Activated naive CD8-positive, alpha-beta T cell treated with anti-CD3 and anti-CD28 coated beads for 36 hours (primary cell): ENCODE data around the gene METTL3. TPM values are rescaled to one million over a fixed set of nuclear protein-coding genes. Genes with fewer than 3 reads are reported as not detected.

Experiments
- DNase-seq: peaks from one replicate; pipeline ENCODE4 v3.0.0; 2021
- H3K27ac Mint-ChIP-seq: one replicate; pipeline ENCODE4 v1.8.0; 2022; ENCODE audit warnings: mild to moderate bottlenecking, moderate library complexity, mixed read lengths
- H3K27me3 Mint-ChIP-seq: one replicate; pipeline ENCODE4 v1.8.0; 2022; ENCODE audit warnings: mild to moderate bottlenecking, mixed read lengths
- H3K36me3 Mint-ChIP-seq: one replicate; pipeline ENCODE4 v1.8.0; 2021; ENCODE audit warnings: mild to moderate bottlenecking, mixed read lengths
- H3K4me1 Mint-ChIP-seq: one replicate; pipeline ENCODE4 v1.8.0; 2021; ENCODE audit warnings: mixed read lengths
- H3K4me3 Mint-ChIP-seq: one replicate; pipeline ENCODE4 v1.8.0; 2022; ENCODE audit warnings: mild to moderate bottlenecking, moderate library complexity, mixed read lengths
- H3K9me3 Mint-ChIP-seq: one replicate; pipeline ENCODE4 v1.8.0; 2022; ENCODE audit warnings: mixed read lengths
- total RNA-seq, 2 experiments: library from RNA; stranded (reverse); gene quantifications; one replicate each; pipeline ENCODE4 v1.2.3, GENCODE V29; 2021

The METTL3 gene
- total RNA-seq, 2 experiments from 2014 or later: 52.2 to 54.2 TPM

DNA sequence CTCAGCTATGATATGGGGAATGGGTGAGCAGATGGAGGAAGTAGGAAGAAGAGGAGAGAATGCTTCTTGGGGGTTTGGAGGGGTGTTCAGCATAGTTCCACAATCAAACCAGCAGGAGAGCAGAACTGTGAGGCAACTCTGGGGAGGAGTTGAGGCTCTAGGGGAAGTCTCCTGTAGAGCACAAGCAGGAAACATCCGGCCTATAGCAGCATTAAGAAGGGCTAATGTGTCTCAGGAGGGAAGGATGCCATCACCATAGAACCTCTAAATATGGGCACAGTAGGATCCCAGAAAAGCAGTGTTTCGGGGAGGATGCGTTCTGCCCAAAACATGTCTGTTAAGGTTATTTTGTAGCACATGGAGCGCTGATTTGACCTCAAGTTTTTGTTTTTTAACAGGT, 23.4 kb upstream of the METTL3 start:
- Mint-ChIP-seq H3K27ac (no peak overlapping the region), H3K36me3 (no peaks in the 10 kb centered on the region), H3K27me3 (peaks cover 54% of the 10 kb centered on the region), H3K9me3 (peaks cover 2% of the 10 kb centered on the region), H3K4me1 (peaks cover 6% of the 10 kb centered on the region), H3K4me3 (no peak overlapping the region)
- no peak for DNase-seq

DNA sequence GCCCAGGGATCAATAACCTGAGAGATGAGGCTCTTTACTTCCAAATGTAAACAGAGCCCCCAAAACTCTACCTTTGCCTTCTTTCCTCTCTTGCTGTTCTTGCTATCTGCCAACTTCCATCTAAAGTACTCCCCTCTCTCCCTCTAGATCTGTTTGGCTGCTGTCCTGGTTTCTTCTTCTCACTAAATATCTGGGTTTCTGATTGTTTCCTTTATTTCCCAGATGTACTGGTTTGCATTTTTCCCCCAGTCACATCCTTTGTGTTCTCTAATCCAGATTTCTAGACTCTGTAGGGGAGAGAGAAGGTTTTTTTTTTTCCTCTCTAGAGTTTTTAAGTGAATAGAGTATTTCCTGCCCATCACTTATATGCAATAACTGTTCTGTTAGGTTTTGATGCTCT, 22.2 kb upstream of the METTL3 start:
- peaks cover 8% of the 10 kb centered on the region for H3K4me1 Mint-ChIP-seq
- peaks cover 2% of the 10 kb centered on the region for H3K9me3 Mint-ChIP-seq
- no peak for DNase-seq
- no peak overlapping the region for H3K27ac Mint-ChIP-seq
- H3K36me3 Mint-ChIP-seq: no peaks in the 10 kb centered on the region
- H3K4me3 Mint-ChIP-seq: no peak overlapping the region
- H3K27me3 Mint-ChIP-seq: peaks cover 41% of the 10 kb centered on the region

DNA sequence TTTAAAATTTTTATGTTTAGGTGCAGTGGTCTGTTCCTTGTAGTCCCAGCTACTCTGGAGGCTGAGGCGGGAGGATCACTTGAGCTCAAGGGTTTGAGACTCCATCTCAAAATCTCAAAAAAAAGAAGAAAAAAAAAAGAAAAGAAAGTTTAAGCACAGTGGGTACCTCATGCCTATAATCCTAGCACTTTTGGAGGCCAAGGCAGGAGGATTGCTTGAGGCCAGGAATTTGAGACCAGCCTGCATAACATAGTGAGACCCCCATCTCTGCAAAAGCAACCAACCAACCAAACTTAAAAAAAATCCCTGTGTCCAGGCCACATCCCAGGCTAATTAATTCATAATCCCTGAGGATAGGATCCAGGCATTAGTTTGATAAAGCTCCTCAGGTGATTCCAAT, 18.4 kb upstream of the METTL3 start:
- H3K27ac Mint-ChIP-seq: no peak overlapping the region
- no peaks in the 10 kb centered on the region for H3K36me3 Mint-ChIP-seq
- peaks cover 15% of the 10 kb centered on the region for H3K4me1 Mint-ChIP-seq
- DNase-seq: no peak
- peaks cover 7% of the 10 kb centered on the region for H3K27me3 Mint-ChIP-seq
- H3K9me3 Mint-ChIP-seq: no peaks in the 10 kb centered on the region
- no peak overlapping the region for H3K4me3 Mint-ChIP-seq

DNA sequence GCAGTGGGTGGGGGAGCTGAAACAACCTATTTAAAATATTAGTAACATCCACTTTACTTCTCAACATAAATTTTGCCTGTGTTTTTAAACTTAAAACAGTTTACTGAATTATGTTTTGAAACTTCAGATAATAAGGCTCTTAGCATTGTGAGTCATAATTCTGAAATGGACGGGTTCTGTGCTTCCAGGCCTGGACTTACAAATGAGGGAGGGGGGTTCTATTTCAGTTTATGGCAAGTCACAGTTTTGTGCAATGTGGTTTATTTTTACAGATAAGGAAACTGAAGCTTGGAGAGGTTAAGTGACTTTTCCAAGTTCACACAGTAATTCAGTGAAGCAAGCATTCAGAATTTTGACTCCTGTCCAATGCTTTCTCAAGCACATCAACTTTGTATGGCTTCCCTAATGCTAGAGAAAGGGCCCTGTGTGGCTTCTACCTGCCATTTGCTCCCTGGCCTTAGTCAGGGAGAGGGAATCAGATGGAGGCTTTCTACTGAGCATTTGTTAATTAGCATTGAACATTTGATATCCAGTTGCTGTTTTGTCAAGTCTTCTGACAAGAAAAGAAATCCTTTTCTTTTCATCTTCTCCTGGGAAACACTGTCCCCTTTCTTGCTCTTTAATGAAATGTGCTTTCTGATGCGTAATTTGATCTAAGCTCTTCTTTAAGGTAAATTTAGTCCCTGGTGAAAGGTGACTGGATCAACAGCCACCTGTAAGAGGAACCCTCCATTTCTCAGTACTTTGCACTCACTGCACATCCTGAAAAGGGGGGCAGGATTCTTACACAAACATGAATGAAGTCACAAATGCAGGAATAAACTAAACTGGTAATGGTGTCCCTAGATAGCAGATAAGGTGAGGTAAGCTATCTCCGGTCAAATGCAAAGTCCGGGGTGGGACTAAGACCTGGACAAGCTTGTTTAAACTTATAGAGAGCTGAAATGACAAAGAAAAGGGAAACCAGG, 17.5 kb upstream of the METTL3 start:
- peaks cover 15% of the 10 kb centered on the region for H3K4me1 Mint-ChIP-seq
- H3K36me3 Mint-ChIP-seq: no peaks in the 10 kb centered on the region
- H3K9me3 Mint-ChIP-seq: no peaks in the 10 kb centered on the region
- H3K27me3 Mint-ChIP-seq: peaks cover 4% of the 10 kb centered on the region
- H3K4me3 Mint-ChIP-seq: no peak overlapping the region
- H3K27ac Mint-ChIP-seq: no peak overlapping the region
- no peak for DNase-seq

DNA sequence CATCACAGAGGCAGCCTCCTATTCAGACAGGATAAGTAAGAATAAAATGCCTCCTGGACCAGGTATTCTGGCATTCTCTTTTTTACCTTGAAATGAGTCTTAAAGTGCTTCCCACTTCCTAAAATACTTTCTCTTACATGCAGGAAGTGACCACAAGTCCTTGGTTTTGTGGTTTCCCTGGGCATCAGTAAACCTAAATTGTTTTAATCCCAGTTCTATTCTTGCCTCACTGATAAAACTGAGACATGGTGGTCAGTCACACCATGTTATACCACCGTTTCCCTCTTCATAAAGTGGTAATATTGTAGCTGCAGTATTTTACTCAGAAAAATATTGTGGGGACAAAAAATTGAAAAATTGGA, 16.2 kb upstream of the METTL3 start:
- Mint-ChIP-seq H3K4me3 (peak overlapping the region; percentile 81), H3K27ac (no peak overlapping the region), H3K36me3 (no peaks in the 10 kb centered on the region)

DNA sequence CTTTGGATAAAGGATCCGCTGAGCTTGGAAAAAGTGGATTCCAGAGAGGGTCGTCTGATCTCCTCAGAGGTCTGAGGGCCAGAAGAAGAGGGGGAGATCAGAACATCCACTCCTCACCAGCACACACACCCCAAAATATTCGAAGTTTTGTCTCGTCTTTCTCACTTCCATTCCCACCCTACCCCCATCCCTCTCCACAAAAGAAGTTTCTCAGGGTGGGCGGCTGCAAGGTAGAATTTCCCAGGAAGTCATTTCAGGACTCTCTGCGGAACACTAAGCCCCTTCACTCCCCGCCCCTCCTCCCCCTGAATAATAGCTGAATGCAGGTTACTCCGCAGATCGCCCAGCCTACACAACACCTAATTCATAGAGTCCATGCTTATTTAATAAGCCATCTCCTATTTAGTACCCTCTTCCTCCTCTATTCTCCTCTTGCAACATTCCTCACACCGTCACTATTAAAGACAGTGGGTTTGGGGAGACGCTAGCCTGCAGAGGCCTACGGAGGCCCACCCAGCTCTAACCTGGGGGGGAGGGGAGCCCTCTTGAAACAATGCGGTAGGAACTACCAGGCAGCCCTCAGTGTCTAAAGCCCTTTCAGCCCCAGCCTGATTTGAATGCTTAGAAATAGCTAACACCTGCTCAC, 15.7 kb upstream of the METTL3 start:
- H3K4me3 Mint-ChIP-seq: peak overlapping the region; percentile 81
- H3K4me1 Mint-ChIP-seq: peaks cover 15% of the 10 kb centered on the region
- no peaks in the 10 kb centered on the region for H3K9me3 Mint-ChIP-seq
- no peak overlapping the region for H3K27ac Mint-ChIP-seq
- no peaks in the 10 kb centered on the region for H3K27me3 Mint-ChIP-seq
- DNase-seq: no peak
- H3K36me3 Mint-ChIP-seq: no peaks in the 10 kb centered on the region

More for the DNA sequence above, 16.2 kb upstream of the METTL3 start:
- Mint-ChIP-seq H3K9me3 (no peaks in the 10 kb centered on the region), H3K4me1 (peaks cover 15% of the 10 kb centered on the region), H3K27me3 (no peaks in the 10 kb centered on the region)
- no peak for DNase-seq

DNA sequence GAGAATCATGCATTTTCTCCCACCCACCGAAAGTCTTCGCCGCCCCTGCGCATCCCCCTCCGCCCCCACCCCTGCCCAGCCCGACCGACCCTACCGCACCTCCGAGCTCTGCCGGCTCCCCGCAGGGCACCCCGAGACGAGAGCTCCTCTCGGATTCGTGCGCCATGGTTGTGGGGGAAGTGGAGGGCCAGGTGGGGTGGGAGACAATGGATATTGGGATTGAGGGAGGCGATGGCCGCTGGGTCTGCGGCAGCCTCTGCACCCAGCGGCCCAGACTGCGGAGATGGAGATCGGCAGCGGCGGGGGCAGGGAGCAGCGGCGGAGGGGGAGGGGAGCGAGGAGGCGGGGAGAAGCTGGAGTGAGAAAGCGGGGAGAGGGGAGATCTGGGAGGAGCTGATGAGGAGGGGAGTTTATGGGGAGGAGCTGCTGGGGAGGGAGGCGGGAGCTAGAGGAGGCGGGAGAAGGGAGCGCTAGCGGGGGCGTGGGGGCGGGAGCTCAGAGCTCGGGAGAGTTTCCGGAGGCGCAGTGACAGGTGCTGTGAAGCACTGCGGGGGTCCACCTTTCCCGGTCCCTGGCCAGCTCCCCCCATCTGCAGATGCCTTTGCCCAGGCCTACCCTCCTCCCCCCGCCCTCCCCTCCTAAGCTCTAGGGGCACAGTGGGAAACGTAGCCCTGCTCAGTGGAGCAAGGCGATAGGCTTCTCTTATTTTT, 15.0 kb upstream of the METTL3 start, which contains the start of gene SALL2:
SALL2 (minus strand) TSS at position 385 of the 710 bp plus-strand sequence; CDS start at position 166, 219 bp downstream.
- Mint-ChIP-seq H3K27me3 (no peaks in the 10 kb centered on the region), H3K9me3 (no peaks in the 10 kb centered on the region), H3K4me3 (peak within 1 kb of the TSS; percentile 81), H3K36me3 (no peaks in the 10 kb centered on the region), H3K27ac (no peak within 1 kb of the TSS), H3K4me1 (peaks cover 15% of the 10 kb centered on the region)
- peak; percentile 73 for DNase-seq

DNA sequence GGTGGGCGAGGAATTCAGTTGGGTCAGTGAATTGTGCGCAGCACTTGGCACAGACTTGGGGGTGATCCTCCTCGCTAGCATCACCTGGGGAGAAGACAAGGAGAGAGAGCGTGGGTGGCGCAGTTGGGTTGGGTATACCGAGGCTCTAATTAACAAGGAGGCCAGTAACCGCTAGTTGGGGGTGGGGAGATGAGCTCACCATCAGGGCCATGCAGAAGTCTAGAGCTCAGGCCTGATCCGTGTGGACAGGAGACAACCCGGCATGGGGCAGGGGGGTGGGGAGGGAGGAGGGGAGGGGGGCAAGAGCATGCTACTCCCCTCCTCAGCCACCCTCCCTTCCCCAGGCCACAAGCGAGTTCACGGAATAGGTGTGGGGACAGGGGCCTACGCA, 14.4 kb upstream of the METTL3 start:
- Mint-ChIP-seq H3K4me1 (peaks cover 20% of the 10 kb centered on the region), H3K4me3 (peak overlapping the region; percentile 81), H3K27ac (no peak overlapping the region), H3K27me3 (no peaks in the 10 kb centered on the region), H3K9me3 (no peaks in the 10 kb centered on the region), H3K36me3 (no peaks in the 10 kb centered on the region)
- no peak for DNase-seq

DNA sequence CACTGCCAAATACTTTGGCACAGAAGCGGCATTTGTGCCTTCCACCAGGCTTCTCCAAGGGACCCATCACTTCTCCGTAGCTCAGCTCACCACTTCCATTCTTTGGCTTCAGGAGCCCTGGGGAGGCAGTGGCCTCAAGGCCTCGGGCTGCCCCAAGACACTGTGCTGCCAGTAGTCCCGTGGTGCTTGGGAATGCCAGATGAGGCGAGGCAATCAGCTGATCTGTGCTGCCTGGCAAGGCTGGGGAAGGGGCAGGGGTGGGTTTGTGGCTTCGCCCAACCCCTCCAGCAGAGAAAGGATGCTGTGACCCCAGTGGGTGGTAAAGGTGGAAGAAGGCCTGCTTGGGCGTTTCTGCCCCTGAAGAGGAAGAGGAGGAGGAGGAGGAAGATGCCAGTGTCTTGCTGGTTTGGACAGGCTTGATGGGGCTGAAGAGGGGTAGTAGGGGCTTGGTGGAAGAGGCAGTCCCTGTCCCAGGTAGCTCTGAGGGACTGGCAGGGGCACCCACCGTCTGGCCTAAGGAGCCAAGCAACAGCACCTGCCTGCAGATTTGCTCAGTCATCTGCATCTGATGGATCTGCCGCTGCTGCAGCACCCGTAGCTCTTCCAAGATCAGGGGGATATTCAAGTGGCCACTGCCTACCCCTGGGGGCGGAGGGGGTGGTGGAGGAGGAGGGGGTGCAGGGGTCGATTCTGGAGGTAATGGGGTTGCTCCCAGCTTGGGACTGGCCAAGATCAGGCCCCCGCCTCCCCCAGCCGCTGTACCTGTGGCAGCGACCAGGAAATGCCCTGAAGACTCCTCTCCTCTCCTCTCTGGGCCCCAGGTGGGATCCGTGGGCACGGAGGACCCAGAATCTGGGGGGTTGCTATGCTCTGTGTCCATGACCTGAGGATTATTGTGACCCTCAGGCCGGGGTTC, 13.7 kb upstream of the METTL3 start:
- no peak overlapping the region for H3K27ac Mint-ChIP-seq
- peak overlapping the region; percentile 80 for H3K4me3 Mint-ChIP-seq
- no peaks in the 10 kb centered on the region for H3K36me3 Mint-ChIP-seq
- H3K27me3 Mint-ChIP-seq: no peaks in the 10 kb centered on the region
- H3K4me1 Mint-ChIP-seq: peaks cover 22% of the 10 kb centered on the region
- H3K9me3 Mint-ChIP-seq: no peaks in the 10 kb centered on the region
- DNase-seq: no peak

DNA sequence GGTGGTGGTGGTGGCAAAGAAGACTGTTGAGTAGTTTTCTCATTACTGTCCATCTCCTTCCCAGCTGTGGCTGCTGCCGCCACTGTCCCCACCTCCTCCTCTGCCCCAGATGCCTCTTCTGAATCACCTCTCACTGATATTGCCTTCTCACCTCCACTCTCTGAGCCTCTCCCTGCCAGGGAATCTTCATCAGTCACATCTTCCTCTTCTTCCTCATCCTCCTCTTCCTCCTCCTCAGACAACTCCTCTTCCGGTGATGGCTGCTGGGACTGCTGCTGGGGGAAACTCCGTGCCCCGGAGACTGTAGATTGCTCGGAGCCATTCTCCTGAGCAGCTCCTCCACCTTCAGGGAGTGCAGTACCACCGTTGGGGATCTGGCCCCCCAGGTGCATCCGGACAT, 12.1 kb upstream of the METTL3 start:
- no peaks in the 10 kb centered on the region for H3K36me3 Mint-ChIP-seq
- H3K27me3 Mint-ChIP-seq: peaks cover 2% of the 10 kb centered on the region
- no peak overlapping the region for H3K4me3 Mint-ChIP-seq
- no peak overlapping the region for H3K27ac Mint-ChIP-seq
- H3K9me3 Mint-ChIP-seq: no peaks in the 10 kb centered on the region
- H3K4me1 Mint-ChIP-seq: peaks cover 20% of the 10 kb centered on the region
- no peak for DNase-seq

DNA sequence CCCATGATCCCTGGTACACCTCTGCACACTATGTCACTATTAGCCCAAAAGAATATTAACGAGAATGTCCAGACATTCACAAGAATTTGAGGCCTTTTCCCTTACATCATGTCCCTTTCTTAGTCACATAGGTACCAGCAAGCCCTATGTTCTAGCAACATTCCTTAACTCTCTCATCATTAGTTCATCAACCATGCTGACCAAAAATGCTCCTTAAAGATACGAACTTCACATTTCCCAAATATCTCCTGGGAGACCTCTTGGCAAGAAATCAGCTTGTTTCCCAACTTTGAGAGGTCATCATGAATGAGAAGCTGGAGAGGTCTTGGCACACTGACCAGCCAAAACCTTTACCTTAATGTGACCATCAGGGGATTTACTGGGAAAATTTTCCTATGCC, 10.4 kb upstream of the METTL3 start:
- peaks cover 11% of the 10 kb centered on the region for H3K4me1 Mint-ChIP-seq
- no peak for DNase-seq
- H3K4me3 Mint-ChIP-seq: no peak overlapping the region
- H3K27ac Mint-ChIP-seq: no peak overlapping the region
- H3K27me3 Mint-ChIP-seq: peaks cover 3% of the 10 kb centered on the region
- no peaks in the 10 kb centered on the region for H3K36me3 Mint-ChIP-seq
- no peaks in the 10 kb centered on the region for H3K9me3 Mint-ChIP-seq

DNA sequence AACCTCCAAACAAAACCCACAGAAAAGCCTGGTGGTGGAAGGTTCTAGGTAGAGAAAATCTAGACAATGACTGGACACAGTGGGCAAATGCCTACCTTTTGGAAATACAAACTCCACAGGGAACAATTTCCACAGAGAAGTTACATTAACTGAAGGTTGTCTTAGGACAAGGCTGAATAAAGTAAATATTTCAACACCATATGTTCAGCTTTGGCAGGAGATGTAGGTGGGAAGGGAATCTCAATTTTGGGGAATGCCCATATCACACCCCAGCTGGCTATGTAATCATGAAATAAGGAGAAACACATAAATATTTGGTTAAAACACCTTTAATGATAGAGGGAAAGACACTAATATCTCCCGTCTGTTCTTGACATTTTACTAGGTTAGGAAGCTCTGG, 9.6 kb upstream of the METTL3 start:
- Mint-ChIP-seq H3K4me1 (peaks cover 11% of the 10 kb centered on the region), H3K9me3 (no peaks in the 10 kb centered on the region), H3K27ac (no peak overlapping the region), H3K4me3 (no peak overlapping the region), H3K36me3 (no peaks in the 10 kb centered on the region), H3K27me3 (peaks cover 3% of the 10 kb centered on the region)
- no peak for DNase-seq

DNA sequence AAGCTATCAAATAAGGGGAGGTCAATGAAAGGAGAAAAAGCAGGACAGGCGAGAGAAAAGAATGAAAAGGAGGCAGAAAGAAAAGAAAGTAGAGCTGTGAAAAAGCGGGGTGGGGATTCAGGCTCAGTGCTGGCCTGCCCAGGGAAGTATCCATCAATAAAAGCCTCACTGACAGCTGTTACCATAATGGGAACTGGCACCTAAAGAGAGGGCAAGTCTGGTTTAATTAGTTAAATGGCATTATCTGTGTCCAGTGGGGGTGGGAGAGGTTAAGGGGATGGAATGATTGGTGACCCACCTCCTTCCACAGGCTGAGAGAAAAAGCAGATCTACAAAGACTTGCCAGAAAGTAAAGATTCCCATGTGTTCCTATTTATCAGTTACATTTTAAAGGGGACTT, 7.6 kb upstream of the METTL3 start:
- Mint-ChIP-seq H3K36me3 (no peaks in the 10 kb centered on the region), H3K9me3 (no peaks in the 10 kb centered on the region), H3K4me3 (no peak overlapping the region), H3K4me1 (peaks cover 7% of the 10 kb centered on the region), H3K27ac (no peak overlapping the region), H3K27me3 (peaks cover 3% of the 10 kb centered on the region)
- no peak for DNase-seq

DNA sequence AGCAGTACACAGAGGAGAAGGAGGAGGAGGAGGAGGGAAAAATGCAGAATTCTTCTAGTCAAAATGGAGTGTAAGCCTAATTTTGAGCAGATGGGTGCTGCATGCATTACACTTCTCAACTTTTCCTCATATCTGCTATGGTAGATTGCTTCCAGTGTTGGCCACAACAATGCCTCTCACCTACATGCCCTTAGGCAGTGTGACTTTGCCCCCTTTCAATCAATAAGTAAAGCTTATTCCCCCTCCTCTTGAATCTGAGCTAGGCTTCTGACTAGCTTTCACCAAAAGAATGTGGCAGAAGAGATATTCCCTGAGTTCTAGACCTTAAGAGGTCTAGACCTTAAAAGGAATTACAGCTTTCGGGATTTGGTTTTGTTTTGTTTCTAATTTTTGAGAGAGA, 3.2 kb upstream of the METTL3 start:
- H3K4me1 Mint-ChIP-seq: peaks cover 14% of the 10 kb centered on the region
- H3K27ac Mint-ChIP-seq: no peak overlapping the region
- H3K36me3 Mint-ChIP-seq: peaks cover 14% of the 10 kb centered on the region
- H3K4me3 Mint-ChIP-seq: no peak overlapping the region
- no peaks in the 10 kb centered on the region for H3K9me3 Mint-ChIP-seq
- no peak for DNase-seq
- peaks cover 3% of the 10 kb centered on the region for H3K27me3 Mint-ChIP-seq
